Measurements from ENCODE around the gene DDX6.
"Not testable (repeated sequence)": the region's sequence is repeated elsewhere in the genome, so short reads cannot be mapped to it uniquely, and the experiment has no call there.

Gene DDX6

DNA sequence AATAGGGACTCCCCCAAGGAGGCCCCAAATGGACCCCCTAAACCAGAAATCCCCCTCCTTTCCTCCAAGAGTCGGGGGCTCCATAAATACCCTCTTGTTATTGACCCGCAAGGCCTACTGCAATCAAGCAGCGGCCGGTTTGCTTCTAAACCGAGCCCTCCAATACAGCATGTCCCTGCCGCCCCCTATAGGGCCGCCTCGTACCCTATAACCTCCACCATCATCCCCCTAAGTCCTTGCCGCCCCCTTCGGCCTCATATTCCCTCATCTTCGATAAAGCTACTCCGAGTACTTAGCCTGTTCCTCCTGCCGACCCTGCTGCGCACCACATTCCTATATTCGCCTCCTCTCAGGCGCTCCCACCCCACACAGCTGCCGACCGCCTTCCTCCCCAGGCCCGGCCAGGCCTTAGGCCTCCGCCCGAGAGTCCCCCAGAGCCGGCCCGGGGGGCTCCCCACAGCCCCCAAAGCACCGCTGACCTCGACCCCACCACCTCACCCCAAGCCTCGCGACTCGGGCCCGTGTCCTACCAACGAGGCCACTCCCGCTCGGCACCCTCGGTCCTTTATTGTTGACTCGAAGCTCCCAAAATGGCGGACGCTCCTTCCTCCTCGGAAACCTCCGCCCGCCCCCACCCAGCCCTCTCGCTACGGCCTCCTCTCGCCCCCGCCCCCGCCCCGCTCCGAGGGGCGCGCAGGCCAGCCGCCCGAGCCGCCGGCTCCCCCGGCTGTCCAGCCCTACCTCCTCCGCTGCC is 430 bp downstream of the DDX6 start:
- peak; percentile 45 for DNase-seq

- DNase-seq, result no peak
Measured at GRCh38 chr11:118789501-118790356, 1.2 kb downstream of the DDX6 start.

GRCh38 chr11:118786657-118787056 is 4.3 kb downstream of the DDX6 start:
- DNase-seq, result no peak

GRCh38 chr11:118785362-118785761 is 5.6 kb downstream of the DDX6 start:
- DNase-seq, result no peak

- DNase-seq, result no peak
Measured at GRCh38 chr11:118783724-118784495, 7.1 kb downstream of the DDX6 start.

DNA sequence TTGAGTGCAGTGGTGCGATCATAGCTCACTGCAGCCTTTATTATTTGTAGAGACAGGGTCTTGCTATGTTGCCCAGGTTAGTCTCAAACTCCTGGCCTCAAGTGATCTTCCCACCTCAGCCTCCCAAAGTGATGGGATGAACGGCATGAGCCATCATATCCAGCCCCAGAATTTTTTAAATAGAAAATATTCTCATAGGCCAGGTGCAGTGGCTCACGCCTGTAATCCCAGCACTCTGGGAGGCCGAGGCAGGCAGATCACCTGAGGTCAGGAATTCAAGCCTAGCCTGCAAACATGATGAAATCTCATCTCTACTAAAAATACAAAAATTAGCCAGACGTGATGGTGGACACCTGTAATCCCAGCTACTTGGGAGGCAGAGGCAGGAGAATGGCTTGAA is 7.6 kb downstream of the DDX6 start:
- DNase-seq, result not testable (repeated sequence)

- DNase-seq, result no peak
Measured at GRCh38 chr11:118778898-118779297, 12.1 kb downstream of the DDX6 start.

DNA sequence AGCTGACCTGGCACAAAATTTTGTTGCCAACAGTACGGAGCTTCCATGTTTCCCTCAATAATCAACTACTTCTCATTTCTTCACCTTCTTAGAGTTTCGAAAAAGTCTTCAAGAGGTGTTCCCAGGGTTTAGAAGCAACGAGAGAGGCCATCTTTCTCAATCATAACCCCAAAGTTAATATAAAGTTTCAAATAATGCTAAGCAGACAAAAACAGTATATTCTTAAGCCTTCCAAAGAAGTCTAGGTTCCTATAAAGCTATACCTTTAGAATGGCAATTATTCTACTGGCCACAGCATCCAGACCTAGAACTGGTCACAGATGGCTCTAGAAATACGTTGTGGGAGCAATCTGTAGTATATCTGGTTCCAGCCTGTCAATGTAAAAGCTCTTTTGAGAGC is 16.9 kb downstream of the DDX6 start:
- no peak for DNase-seq

- peak; percentile 25 for DNase-seq
Measured at GRCh38 chr11:118771547-118772288, 19.2 kb downstream of the DDX6 start.

DNA sequence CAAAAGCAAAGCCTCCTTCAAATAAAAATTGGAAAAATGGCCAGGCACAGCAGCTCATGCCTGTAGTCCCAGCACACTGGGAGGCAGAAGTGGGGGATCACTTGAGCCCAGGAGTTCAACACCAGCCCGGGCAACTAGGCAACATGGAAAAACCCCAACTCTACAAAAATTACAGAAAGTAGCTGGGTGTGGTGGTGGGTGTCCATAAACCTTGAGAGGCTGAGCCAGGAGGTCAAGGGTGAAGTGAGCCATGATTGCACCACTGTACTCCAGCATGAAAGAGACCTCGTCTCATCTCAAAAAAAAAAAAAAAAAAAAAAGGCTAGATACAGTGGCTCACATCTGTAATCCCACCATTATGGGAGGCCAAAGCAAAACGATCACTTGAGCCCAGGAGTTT is 22.3 kb downstream of the DDX6 start:
- DNase-seq, result no peak

- DNase-seq, result no peak
Measured at GRCh38 chr11:118766035-118766434, 24.9 kb downstream of the DDX6 start.

- DNase-seq, result not testable (repeated sequence)
Measured at GRCh38 chr11:118765095-118765691, 25.8 kb downstream of the DDX6 start.

GRCh38 chr11:118763041-118763440 is 27.9 kb downstream of the DDX6 start:
- DNase-seq, result no peak

- not testable (repeated sequence) for DNase-seq
Measured at GRCh38 chr11:118761981-118762380, 29.0 kb downstream of the DDX6 start.

DNA sequence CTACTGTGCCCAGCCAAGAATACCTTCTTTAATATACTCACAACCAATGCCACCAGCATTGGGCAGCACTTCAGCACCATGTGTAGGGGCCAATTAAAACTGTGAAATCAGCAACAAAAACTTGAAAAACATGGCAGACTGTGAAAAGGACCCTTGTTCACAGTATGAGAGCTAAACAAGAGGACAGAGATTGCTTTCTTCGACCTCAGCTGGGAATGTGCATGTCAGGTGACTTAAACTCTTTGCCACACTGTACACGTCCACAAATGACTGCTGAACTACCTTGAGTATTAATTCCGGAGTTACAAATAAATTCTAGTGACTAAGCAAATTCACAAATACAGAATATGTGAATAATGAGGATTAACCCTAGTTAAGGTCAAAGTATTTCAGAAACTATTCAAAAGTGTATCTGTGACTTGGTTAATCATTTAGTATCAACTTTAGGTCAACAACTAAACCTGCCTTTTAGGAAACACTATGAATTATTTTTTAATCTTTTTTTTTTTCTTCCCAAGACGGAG is 33.0 kb downstream of the DDX6 start:
- DNase-seq, result no peak

DNA sequence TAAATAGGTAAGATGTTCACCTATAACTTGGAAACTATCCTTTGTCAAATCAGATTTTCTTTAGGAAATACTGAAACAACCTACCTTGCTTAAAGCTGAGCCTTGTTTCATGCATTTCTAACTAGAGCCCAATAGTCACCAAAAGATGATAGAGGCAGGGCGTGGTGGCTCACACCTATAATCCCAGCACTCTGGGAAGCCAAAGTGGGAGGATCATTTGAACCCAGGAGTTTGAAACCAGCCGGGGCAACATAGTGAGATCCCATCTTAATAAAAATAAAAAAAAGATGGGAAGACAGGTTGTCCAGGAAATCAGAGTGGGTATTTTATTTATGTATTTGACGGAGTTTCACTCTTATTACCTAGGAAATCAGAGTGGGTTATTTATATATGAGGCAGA is 38.3 kb downstream of the DDX6 start:
- DNase-seq, result no peak

DNA sequence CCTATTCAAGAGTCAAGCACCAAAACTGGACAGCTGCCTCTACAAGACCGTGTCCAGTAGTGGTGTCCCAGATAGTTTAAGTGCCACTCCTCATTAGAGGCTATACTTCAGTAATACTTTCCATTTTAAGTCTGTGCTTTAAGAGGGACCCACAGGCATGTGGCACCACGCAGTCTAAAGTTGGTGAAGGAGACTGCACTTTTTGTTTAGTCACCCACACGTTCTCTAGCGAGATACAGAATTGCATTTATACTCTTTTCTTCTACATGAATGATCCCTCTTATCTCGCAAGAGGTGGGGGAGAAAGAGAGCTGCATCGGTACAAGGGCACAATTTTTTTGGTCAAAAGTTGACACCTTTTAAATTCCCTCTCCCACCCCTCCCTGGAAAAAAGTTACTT is 41.5 kb downstream of the DDX6 start:
- no peak for DNase-seq

DNA sequence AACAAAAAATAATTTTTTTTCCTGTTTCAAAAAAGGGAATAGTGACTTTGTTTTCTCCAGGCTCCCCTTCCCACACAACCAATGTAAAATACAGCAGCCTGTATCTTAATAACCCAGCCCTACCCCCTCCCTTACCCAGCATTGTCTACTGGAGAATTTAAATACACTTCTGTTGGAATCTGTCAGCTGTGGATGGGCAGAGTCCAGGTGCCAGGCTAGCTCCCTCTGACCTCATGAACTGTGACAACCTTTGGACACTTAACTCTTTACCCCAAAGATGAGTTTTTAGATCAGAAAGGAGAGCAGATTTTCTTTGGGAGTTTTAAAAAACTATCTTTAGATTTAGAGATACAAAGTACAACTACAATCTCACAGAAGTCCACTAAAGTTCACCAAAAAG is 42.9 kb downstream of the DDX6 start:
- no peak for DNase-seq

GRCh38 chr11:118746988-118747585 is 43.9 kb downstream of the DDX6 start:
- DNase-seq, result no peak

DNA sequence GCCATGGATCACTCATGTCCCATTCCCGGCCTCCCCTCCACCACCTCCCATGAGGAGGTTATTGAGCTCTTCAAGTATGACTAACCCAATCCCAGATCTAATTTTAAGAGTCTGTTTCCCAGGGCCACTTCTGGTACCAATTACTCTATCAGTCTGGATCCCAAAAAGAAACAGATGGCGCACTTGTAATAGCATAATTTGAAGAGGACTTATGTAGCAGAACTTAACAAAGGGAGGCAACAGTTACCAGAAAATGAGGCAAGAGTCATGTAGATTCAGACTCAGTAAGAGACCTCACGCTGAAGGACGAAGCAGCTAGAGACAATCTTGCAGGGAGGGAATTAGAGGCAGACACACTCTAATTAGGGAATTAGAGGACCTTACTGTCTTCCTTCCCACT is 46.9 kb downstream of the DDX6 start:
- DNase-seq, result no peak

GRCh38 chr11:118742304-118742703 is 48.7 kb downstream of the DDX6 start:
- DNase-seq, result no peak

DNA sequence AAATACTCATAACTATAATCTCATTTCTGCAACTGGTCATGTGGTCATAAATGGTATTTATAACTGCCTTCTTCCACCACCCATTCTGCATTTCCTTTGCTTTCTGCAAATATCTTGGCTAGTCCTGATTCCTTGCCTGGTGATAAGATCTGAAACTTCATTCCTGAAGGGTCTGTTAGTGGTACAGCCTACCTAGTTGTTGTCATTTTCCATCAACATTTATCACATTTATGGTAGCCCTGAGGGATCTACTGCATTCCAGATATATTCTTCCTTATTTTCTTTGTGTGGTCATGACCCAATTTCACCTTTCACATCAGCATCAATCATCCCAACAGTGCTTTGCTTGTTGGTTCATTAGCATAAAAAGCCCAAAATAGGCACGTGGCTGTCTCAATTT is 50.1 kb downstream of the DDX6 start:
- no peak for DNase-seq

Data from GDM1 (cell line).